SW480 (cell line): ENCODE measurements around the gene STARD13.
"Not testable (repeated sequence)": the region's sequence is repeated elsewhere in the genome, so short reads cannot be mapped to it uniquely, and the experiment has no call there.

Experiments used
- DNase-seq: peaks from one replicate; pipeline ENCODE4 v3.0.0-alpha.2; 2016; ENCODE audit warnings: low spot score

Gene STARD13

GRCh38 chr13:33174931-33175330 is 110.6 kb downstream of the STARD13 start:
- DNase-seq, result no peak

- DNase-seq, result no peak
Observed at GRCh38 chr13:33174491-33174890, 111.1 kb downstream of the STARD13 start.

- DNase-seq, result peak; percentile 63
Observed at GRCh38 chr13:33172911-33173310, 112.6 kb downstream of the STARD13 start.

- no peak for DNase-seq
Observed at GRCh38 chr13:33172400-33172799, 113.2 kb downstream of the STARD13 start.

- DNase-seq, result no peak
Observed at GRCh38 chr13:33169273-33169980, 116.1 kb downstream of the STARD13 start.

- no peak for DNase-seq
Observed at GRCh38 chr13:33168321-33168960, 117.1 kb downstream of the STARD13 start.

GRCh38 chr13:33167491-33167890 is 118.1 kb downstream of the STARD13 start:
- no peak for DNase-seq

GRCh38 chr13:33165787-33166186 is 119.8 kb downstream of the STARD13 start:
- no peak for DNase-seq

- DNase-seq, result no peak
Observed at GRCh38 chr13:33164331-33164730, 121.2 kb downstream of the STARD13 start.

GRCh38 chr13:33162725-33163124 is 122.8 kb downstream of the STARD13 start:
- not testable (repeated sequence) for DNase-seq

- DNase-seq, result no peak
Observed at GRCh38 chr13:33158816-33159215, 126.7 kb downstream of the STARD13 start.

GRCh38 chr13:33158271-33158670 is 127.3 kb downstream of the STARD13 start:
- no peak for DNase-seq

GRCh38 chr13:33154911-33155310 is 130.6 kb downstream of the STARD13 start:
- DNase-seq, result no peak

GRCh38 chr13:33153421-33154404 is 131.8 kb downstream of the STARD13 start:
- peak; percentile 75 for DNase-seq

- no peak for DNase-seq
Observed at GRCh38 chr13:33152389-33152788, 133.2 kb downstream of the STARD13 start.

- no peak for DNase-seq
Observed at GRCh38 chr13:33150662-33151061, 134.9 kb downstream of the STARD13 start.

GRCh38 chr13:33150126-33150525 is 135.4 kb downstream of the STARD13 start:
- no peak for DNase-seq

GRCh38 chr13:33147832-33148231 is 137.7 kb downstream of the STARD13 start:
- no peak for DNase-seq

- no peak for DNase-seq
Observed at GRCh38 chr13:33146843-33147611, 138.5 kb downstream of the STARD13 start.

- DNase-seq, result no peak
Observed at GRCh38 chr13:33145667-33146066, 139.9 kb downstream of the STARD13 start.

- DNase-seq, result no peak
Observed at GRCh38 chr13:33144358-33144784, 141.2 kb downstream of the STARD13 start.
